Smooth muscle cell (in vitro differentiated cells): Measurements from ENCODE around the gene SLC2A3. TPM values are rescaled to one million over a fixed set of nuclear protein-coding genes. Genes with fewer than 3 reads are reported as not detected.
A peak's percentile ranks its signal among the peaks of the same experiment; 100 is the strongest.
"Not testable (repeated sequence)": the region's sequence is repeated elsewhere in the genome, so short reads cannot be mapped to it uniquely, and the experiment has no call there.

Experiments used
- DNase-seq: peaks from one replicate; lab custom pipeline; 2025; ENCODE audit not compliant: unreplicated experiment; lab: John Stamatoyannopoulos, UW
- H2AFZ ChIP-seq: fragments of 200-600 bp; sonication (generic); 2 replicates; pipeline ENCODE4 v1.6.0; 2016; ENCODE audit warnings: antibody characterized with exemption, low read depth, mild to moderate bottlenecking
- H3F3A ChIP-seq: fragments of 200-600 bp; sonication (generic); 2 replicates; pipeline ENCODE4 v1.6.0; 2017; ENCODE audit warnings: antibody characterized with exemption, low read depth
- H3K27ac ChIP-seq: fragments of 200-600 bp; sonication (generic); 2 replicates; pipeline ENCODE4 v1.5.1; 2016; ENCODE audit warnings: low read depth, mild to moderate bottlenecking
- H3K27me3 ChIP-seq: fragments of 200-600 bp; sonication (generic); 2 replicates; pipeline ENCODE4 v1.6.1; 2016; ENCODE audit warnings: low read depth, mild to moderate bottlenecking
- H3K36me3 ChIP-seq: fragments of 200-600 bp; sonication (generic); 2 replicates; pipeline ENCODE4 v1.5.1; 2016; ENCODE audit warnings: low read depth
- H3K4me1 ChIP-seq: fragments of 200-600 bp; sonication (generic); 2 replicates; pipeline ENCODE4 v1.5.1; 2016; ENCODE audit warnings: low read depth
- H3K4me2 ChIP-seq: fragments of 200-600 bp; sonication (generic); 2 replicates; pipeline ENCODE4 v1.6.0; 2016; ENCODE audit warnings: mild to moderate bottlenecking
- H3K4me3 ChIP-seq: fragments of 200-600 bp; sonication (generic); 2 replicates; pipeline ENCODE4 v1.5.1; 2016; ENCODE audit warnings: mild to moderate bottlenecking
- H3K79me2 ChIP-seq: fragments of 200-600 bp; sonication (generic); 2 replicates; pipeline ENCODE4 v1.6.0; 2016; ENCODE audit warnings: low read depth, mild to moderate bottlenecking
- H3K9ac ChIP-seq: fragments of 200-600 bp; sonication (generic); 2 replicates; pipeline ENCODE4 v1.6.0; 2016; ENCODE audit warnings: low read depth
- H3K9me3 ChIP-seq: fragments of 200-600 bp; sonication (generic); replicated peaks from 2 replicates; pipeline ENCODE4 v1.5.1; 2016; ENCODE audit warnings: low read depth
- H4K20me1 ChIP-seq: fragments of 200-600 bp; sonication (generic); 2 replicates; pipeline ENCODE4 v1.6.0; 2016; ENCODE audit warnings: low read depth
- WGBS: methylation state at CpG from one replicate; pipeline ENCODE4 v1.1.7; 2016; ENCODE audit warnings: low lambda C conversion rate; 5-methylcytosine and 5-hydroxymethylcytosine counted together
- polyA plus RNA-seq: library from polyadenylated mRNA; unstranded; fragments of >200 nt; fragmentation: Nextera tagmentation; extraction: Ambion mirVana; gene quantifications from 2 replicates; pipeline ENCODE4 v1.2.1, GENCODE V29; 2016
- total RNA-seq: library from RNA; depleted of rRNA; stranded (reverse); fragments of >200 nt; gene quantifications from 2 replicates; pipeline ENCODE4 v1.2.3, GENCODE V29; 2014
- TF ChIP-seq, protein P1 (sequence below): fragments of 200-600 bp; sonication (generic); IDR thresholded peaks from 2 replicates; pipeline ENCODE4 v1.5.1; 2017; ENCODE audit warnings: borderline replicate concordance, mild to moderate bottlenecking, antibody characterized with exemption; ENCODE audit not compliant: insufficient read depth, poor library complexity, severe bottlenecking

The SLC2A3 gene
- total and polyA plus RNA-seq, 2 experiments from 2014 or later = 211 to 938 TPM

DNA sequence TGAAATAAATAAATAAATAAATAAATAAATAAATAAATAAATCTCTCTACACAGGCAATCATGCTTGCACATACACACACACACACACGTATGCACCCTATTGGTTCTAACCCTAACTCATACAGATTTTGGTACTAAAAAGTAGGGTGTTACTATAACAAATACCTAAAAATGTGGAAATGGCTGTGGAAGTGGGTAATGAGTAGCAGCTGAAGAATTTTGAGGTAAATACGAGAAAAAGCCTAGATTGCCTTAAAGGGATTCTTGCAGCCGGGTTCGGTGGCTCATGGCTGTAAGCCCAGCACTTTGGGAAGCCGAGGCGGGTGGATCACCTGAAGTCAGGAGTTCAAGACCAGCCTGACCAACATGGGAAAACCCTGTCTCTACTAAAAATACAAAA is 15.7 kb upstream of the SLC2A3 start:
- no peaks in the 10 kb centered on the region for H3K79me2 ChIP-seq
- no peak overlapping the region for H3K4me2 ChIP-seq
- H3K9me3 ChIP-seq = no peaks in the 10 kb centered on the region
- H2AFZ ChIP-seq = no peak overlapping the region
- no peak for DNase-seq
- H3F3A ChIP-seq = no peaks in the 10 kb centered on the region
- H3K9ac ChIP-seq = no peak overlapping the region
- H3K27me3 ChIP-seq = no peaks in the 10 kb centered on the region
- TF ChIP-seq, protein P1, sequence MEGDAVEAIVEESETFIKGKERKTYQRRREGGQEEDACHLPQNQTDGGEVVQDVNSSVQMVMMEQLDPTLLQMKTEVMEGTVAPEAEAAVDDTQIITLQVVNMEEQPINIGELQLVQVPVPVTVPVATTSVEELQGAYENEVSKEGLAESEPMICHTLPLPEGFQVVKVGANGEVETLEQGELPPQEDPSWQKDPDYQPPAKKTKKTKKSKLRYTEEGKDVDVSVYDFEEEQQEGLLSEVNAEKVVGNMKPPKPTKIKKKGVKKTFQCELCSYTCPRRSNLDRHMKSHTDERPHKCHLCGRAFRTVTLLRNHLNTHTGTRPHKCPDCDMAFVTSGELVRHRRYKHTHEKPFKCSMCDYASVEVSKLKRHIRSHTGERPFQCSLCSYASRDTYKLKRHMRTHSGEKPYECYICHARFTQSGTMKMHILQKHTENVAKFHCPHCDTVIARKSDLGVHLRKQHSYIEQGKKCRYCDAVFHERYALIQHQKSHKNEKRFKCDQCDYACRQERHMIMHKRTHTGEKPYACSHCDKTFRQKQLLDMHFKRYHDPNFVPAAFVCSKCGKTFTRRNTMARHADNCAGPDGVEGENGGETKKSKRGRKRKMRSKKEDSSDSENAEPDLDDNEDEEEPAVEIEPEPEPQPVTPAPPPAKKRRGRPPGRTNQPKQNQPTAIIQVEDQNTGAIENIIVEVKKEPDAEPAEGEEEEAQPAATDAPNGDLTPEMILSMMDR = no peak
- H3K4me3 ChIP-seq = no peak overlapping the region
- no peaks in the 10 kb centered on the region for H3K4me1 ChIP-seq
- H4K20me1 ChIP-seq = no peaks in the 10 kb centered on the region
- H3K36me3 ChIP-seq = no peaks in the 10 kb centered on the region
- no peak overlapping the region for H3K27ac ChIP-seq
- 84% methylated on average over 6 of the region's 6 CpGs for WGBS

DNA sequence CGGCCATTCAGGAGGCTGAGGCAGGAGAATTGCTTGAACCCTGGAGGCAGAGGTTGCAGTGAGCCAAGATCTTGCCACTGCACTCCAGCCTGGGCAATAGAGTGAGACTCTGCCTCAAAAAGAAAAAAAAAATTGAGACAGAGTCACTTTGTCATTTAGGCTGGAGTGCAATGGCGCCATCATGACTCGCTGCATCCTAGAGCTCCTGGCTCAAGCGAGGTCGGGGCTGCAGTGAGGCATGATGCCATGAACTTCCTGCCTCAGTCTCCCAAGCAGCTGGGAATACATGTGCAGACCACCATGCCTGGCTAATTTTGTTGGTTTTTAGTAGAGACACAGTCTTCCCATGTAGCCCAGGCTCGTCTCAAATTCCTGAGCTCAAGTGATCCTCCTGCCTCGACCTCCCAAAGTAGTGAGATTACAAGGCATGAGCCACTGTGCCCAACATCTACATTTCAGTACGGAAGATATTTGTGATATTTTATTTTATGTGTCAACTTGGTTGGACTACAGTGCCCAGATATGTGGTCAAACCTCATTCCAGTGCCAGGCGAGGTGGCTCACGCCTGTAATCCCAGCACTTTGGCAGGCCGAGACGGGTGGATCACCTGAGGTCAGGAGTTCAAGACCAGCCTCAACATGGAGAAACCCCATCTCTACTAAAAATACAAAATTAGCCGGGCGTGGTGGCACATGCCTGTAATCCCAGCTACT is 14.4 kb upstream of the SLC2A3 start:
- H3K27me3 ChIP-seq, H4K20me1 ChIP-seq, H2AFZ ChIP-seq, H3K36me3 ChIP-seq, H3K27ac ChIP-seq, H3K79me2 ChIP-seq, H3K4me3 ChIP-seq, H3K4me1 ChIP-seq, H3F3A ChIP-seq, DNase-seq, H3K9me3 ChIP-seq, H3K4me2 ChIP-seq, H3K9ac ChIP-seq: not testable (repeated sequence)
- WGBS = 91% methylated on average over 14 of the region's 14 CpGs

DNA sequence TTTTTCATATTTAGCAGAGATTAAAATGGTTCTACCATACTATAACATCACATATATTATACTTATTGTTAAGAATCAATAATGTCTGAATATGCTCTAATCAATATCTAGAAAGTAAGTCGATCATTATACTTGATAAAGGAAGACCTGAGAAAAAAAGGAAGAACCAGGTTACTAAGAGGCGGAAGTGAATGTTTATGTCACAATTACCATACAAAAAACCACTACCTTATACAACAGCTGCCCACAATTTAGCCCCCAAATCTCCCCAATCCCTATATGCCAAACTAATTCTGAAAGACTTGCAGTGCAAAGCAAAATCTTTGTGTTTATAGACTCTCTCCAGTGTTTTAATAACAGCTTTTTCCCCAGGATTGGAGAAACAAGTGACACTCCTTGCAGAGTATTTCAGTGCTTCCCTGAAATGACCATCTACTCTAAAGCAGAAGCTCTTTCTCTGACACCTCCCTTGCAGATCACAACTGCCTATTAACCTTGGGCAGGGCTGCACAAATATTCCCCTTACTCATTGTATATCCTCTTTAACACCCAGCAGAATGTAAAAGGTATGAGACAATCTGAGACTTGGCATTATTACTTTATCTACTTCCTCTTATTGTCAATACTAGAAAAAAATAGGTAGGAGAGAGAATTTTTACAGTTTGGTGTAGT is 12.7 kb upstream of the SLC2A3 start:
- Histone ChIP-seq H3K27me3 (no peaks in the 10 kb centered on the region), H3K9me3 (no peaks in the 10 kb centered on the region), H3K79me2 (no peaks in the 10 kb centered on the region), H3K4me3 (no peak overlapping the region), H3K27ac (no peak overlapping the region), H4K20me1 (no peaks in the 10 kb centered on the region), H2AFZ (peak overlapping the region; percentile 18), H3K36me3 (no peaks in the 10 kb centered on the region), H3K9ac (no peak overlapping the region), H3K4me1 (no peaks in the 10 kb centered on the region), H3K4me2 (no peak overlapping the region), H3F3A (no peaks in the 10 kb centered on the region)
- no peak for DNase-seq
- TF ChIP-seq, protein P1 = no peak
- 69% methylated on average over 2 of the region's 2 CpGs for WGBS

DNA sequence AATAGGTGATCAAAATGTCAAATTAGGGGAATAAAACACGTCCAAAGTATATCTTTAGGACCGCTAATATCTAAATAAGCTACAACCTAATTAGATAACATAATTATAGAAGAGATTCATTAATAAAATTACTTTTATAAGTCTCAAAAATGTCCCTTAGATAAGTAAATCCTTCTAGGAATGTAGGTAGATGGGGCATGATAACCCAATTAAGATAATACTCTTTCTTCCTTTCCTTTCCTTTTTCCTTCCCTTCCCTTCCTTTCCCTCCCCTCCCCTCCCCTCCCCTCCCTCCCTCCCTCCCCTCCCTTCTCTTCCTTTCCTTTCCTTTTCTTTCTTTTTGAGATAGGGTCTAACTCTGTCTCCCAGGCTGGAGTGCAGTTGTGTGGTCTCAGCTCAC is 11.0 kb upstream of the SLC2A3 start:
- no peaks in the 10 kb centered on the region for H3K36me3 ChIP-seq
- H3K27me3 ChIP-seq = no peaks in the 10 kb centered on the region
- no peaks in the 10 kb centered on the region for H3K4me1 ChIP-seq
- H3K9me3 ChIP-seq = no peaks in the 10 kb centered on the region
- TF ChIP-seq, protein P1 = no peak
- H3F3A ChIP-seq = no peaks in the 10 kb centered on the region
- H3K27ac ChIP-seq = no peak overlapping the region
- no peak overlapping the region for H3K9ac ChIP-seq
- WGBS = 94% methylated on average over 2 of the region's 2 CpGs
- no peak overlapping the region for H2AFZ ChIP-seq
- no peaks in the 10 kb centered on the region for H3K79me2 ChIP-seq
- DNase-seq = no peak
- H3K4me2 ChIP-seq = no peak overlapping the region
- no peak overlapping the region for H3K4me3 ChIP-seq
- no peaks in the 10 kb centered on the region for H4K20me1 ChIP-seq

DNA sequence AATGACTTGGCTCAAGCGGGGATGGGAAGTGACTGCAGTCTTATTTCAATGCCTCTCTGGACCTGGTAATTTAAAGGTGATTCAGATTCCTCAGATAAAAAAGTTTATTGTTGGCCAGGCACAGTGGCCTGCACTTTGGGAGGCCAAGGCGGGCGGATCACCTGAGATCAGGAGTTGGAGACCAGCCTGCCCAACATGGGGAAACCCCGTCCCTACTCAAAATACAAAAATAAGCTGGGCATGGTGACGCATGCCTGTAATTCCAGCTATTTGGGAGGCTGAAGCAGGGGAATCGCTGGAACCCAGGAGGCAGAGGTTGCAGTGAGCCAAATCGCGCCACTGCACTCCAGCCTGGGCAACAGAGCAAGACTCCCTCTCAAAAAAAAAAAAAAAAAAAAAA is 8.8 kb upstream of the SLC2A3 start:
- not testable (repeated sequence) for H3K27ac ChIP-seq, H3K4me3 ChIP-seq, H3K79me2 ChIP-seq, H3K36me3 ChIP-seq, H3K9ac ChIP-seq, H3K4me1 ChIP-seq, H2AFZ ChIP-seq, H3F3A ChIP-seq, H3K9me3 ChIP-seq, DNase-seq, H3K27me3 ChIP-seq, H3K4me2 ChIP-seq, H4K20me1 ChIP-seq
- 91% methylated on average over 8 of the region's 8 CpGs for WGBS
